Gastrocnemius medialis (tissue), 4 donors: ENCODE measurements around the gene VAMP8.

ENCODE experiments used
- CTCF ChIP-seq, 5 experiments: fragments of 450-650 bp in 3 of 5; fragments of 200-600 bp in 2 of 5; sonication (generic) in 2 of 5; IDR thresholded peaks in 4 of 5; conservative IDR thresholded peaks in 1 of 5; 1 replicate in 4 of 5; 2 replicates in 1 of 5; pipeline ENCODE4 v1.5.1; 2016 to 2019; ENCODE audit warnings: antibody characterized with exemption in 5 of 5, mild to moderate bottlenecking in 3 of 5, moderate library complexity in 3 of 5
- POLR2A ChIP-seq, 2 donors: fragments of 450-650 bp; IDR thresholded peaks; one replicate each; pipeline ENCODE4 v1.6.1; 2017; ENCODE audit warnings: antibody characterized with exemption in 2 of 2, mild to moderate bottlenecking in 2 of 2, moderate library complexity in 2 of 2

GRCh38 chr2:85600235-85600575 lies 22.8 kb downstream of the VAMP8 start:
- no peak for TF ChIP-seq CTCF (IDR thresholded peaks at IDR 0.05 in 4 of 5, conservative IDR thresholded peaks at IDR 0.05 in 1 of 5)
- TF ChIP-seq POLR2A (IDR thresholded peaks at IDR 0.05) = no peak
